B cell (primary cell): ENCODE data around the gene OR10C1. TPM values are rescaled to one million over a fixed set of nuclear protein-coding genes. Genes with fewer than 3 reads are reported as not detected.

Source experiments
- ATAC-seq: fragments of 200-7000 bp; cut with Tn5 transposase; one replicate; pipeline ENCODE4 v1.10.0; 2021; ENCODE audit warnings: low read depth, mild to moderate bottlenecking, moderate number of reproducible peaks, moderate library complexity
- CTCF ChIA-PET: fragments of 350-600 bp; sonication (Branson Sonifier 250); formaldehyde crosslinking; loops from one replicate; lab custom pipeline; 2021; ENCODE audit warnings: antibody characterized with exemption, inconsistent platforms; lab: Charles Lee
- POLR2A ChIA-PET: fragments of 350-600 bp; sonication (Branson Sonifier 250); formaldehyde crosslinking; loops from one replicate; lab custom pipeline; 2021; ENCODE audit warnings: antibody characterized with exemption; lab: Charles Lee
- DNase-seq: peaks from one replicate; pipeline ENCODE4 v3.0.0; 2013
- H2AFZ ChIP-seq: 2 replicates; pipeline ENCODE4 v1.6.1; 2012; ENCODE audit warnings: mild to moderate bottlenecking, low read depth, low read length; ENCODE audit not compliant: insufficient read depth, poor library complexity, severe bottlenecking
- H3K27ac ChIP-seq, 2 donors: 1 replicate in 1 of 2; 2 replicates in 1 of 2; pipeline ENCODE4 v1.5.1; 2012 to 2013; ENCODE audit warnings: low read length in 2 of 2, mild to moderate bottlenecking in 2 of 2, moderate library complexity in 1 of 2
- H3K27me3 ChIP-seq, 4 experiments: fragments of 200-600 bp in 1 of 4; sonication (generic) in 1 of 4; replicated peaks in 1 of 4; 1 replicate in 2 of 4; 2 replicates in 2 of 4; pipeline versions ENCODE4 v1.6.1 to v1.7.0; 2013 to 2016; ENCODE audit warnings: low read length in 3 of 4, mild to moderate bottlenecking in 2 of 4, mixed read lengths in 1 of 4, moderate library complexity in 1 of 4; ENCODE audit not compliant: insufficient read depth in 4 of 4, control insufficient read depth in 3 of 4; ENCODE audit errors: control extremely low read depth in 1 of 4
- H3K36me3 ChIP-seq, 2 experiments: replicated peaks in 1 of 2; 1 replicate in 1 of 2; 2 replicates in 1 of 2; pipeline versions ENCODE4 v1.6.1 to v1.7.1; 2013; ENCODE audit warnings: low read length in 1 of 2; ENCODE audit not compliant: insufficient read depth in 2 of 2, control insufficient read depth in 1 of 2; ENCODE audit errors: control extremely low read depth in 1 of 2, extremely low read depth in 1 of 2
- H3K4me1 ChIP-seq, 2 donors: fragments of 200-600 bp in 1 of 2; sonication (generic) in 1 of 2; 1 replicate in 1 of 2; 2 replicates in 1 of 2; pipeline versions ENCODE4 v1.5.1 to v1.6.1; 2013 to 2017; ENCODE audit warnings: low read length in 2 of 2; ENCODE audit not compliant: control insufficient read depth in 2 of 2, insufficient read depth in 2 of 2
- H3K4me2 ChIP-seq: replicated peaks from 2 replicates; pipeline ENCODE3; 2012; ENCODE audit warnings: mild to moderate bottlenecking, low read depth, low read length; ENCODE audit not compliant: poor library complexity, severe bottlenecking
- H3K4me3 ChIP-seq, 5 experiments: fragments of 200-600 bp in 1 of 5; sonication (generic) in 1 of 5; 1 replicate in 3 of 5; 2 replicates in 2 of 5; pipeline versions ENCODE4 v1.5.1 to v1.7.0; 2011 to 2016; ENCODE audit warnings: low read length in 4 of 5, mild to moderate bottlenecking in 4 of 5, low read depth in 2 of 5, control low read depth in 1 of 5, moderate library complexity in 1 of 5; ENCODE audit not compliant: insufficient read depth in 1 of 5; ENCODE audit errors: control extremely low read depth in 1 of 5, extremely low read depth in 1 of 5
- H3K79me2 ChIP-seq: fragments of 200-600 bp; sonication (generic); one replicate; pipeline ENCODE4 v1.6.0; 2016; ENCODE audit warnings: low read length; ENCODE audit not compliant: control insufficient read depth, insufficient read depth
- H3K9ac ChIP-seq: fragments of 200-600 bp; sonication (generic); 2 replicates; pipeline ENCODE4 v1.6.1; 2017; ENCODE audit warnings: mild to moderate bottlenecking, low read length, moderate library complexity
- H3K9me3 ChIP-seq, 3 donors: one replicate each; pipeline versions ENCODE4 v1.6.1 to v1.7.1; 2013; ENCODE audit warnings: low read length in 2 of 3; ENCODE audit not compliant: control insufficient read depth in 2 of 3, insufficient read depth in 1 of 3; ENCODE audit errors: control extremely low read depth in 1 of 3
- H4K20me1 ChIP-seq: 2 replicates; pipeline ENCODE4 v1.6.0; 2012; ENCODE audit warnings: mild to moderate bottlenecking, low read length; ENCODE audit not compliant: insufficient read depth, control insufficient read depth, poor library complexity, severe bottlenecking
- H3K27ac Mint-ChIP-seq: one replicate; pipeline ENCODE4 v1.8.0; 2021; ENCODE audit warnings: mixed read lengths
- H3K27me3 Mint-ChIP-seq: one replicate; pipeline ENCODE4 v1.8.0; 2021; ENCODE audit warnings: mixed read lengths
- H3K4me1 Mint-ChIP-seq: one replicate; pipeline ENCODE4 v1.8.0; 2021; ENCODE audit warnings: mixed read lengths
- H3K4me3 Mint-ChIP-seq: one replicate; pipeline ENCODE4 v1.8.0; 2021; ENCODE audit warnings: mixed read lengths
- H3K9me3 Mint-ChIP-seq: one replicate; pipeline ENCODE4 v1.8.0; 2022; ENCODE audit warnings: mixed read lengths; ENCODE audit not compliant: insufficient read depth
- EZH2 ChIP-seq: IDR thresholded peaks from 2 replicates; pipeline ENCODE4 v1.6.1; 2012; ENCODE audit warnings: borderline replicate concordance, low read depth, mild to moderate bottlenecking, moderate library complexity, low read length; ENCODE audit not compliant: insufficient read depth, poor library complexity, severe bottlenecking
- WGBS: methylation state at CpG from one replicate; pipeline ENCODE4 v1.1.5; 2013; ENCODE audit warnings: missing lambda C conversion rate; ENCODE audit not compliant: insufficient coverage; 5-methylcytosine and 5-hydroxymethylcytosine counted together
- intact Hi-C: fragments of 100-400 bp; cut with micrococcal nuclease; formaldehyde crosslinking; loops from one replicate; pipeline ENCODE4 v1.10.0; 2022
- polyA plus RNA-seq: library from polyadenylated mRNA; depleted of rRNA; stranded (reverse); fragments of >200 nt; gene quantifications from 2 replicates; pipeline ENCODE4 v1.2.3, GENCODE V29; 2012
- total RNA-seq, 2 donors: library from RNA; stranded (reverse); fragments of 120-200 nt in 1 of 2; gene quantifications; 1 replicate in 1 of 2; 2 replicates in 1 of 2; pipeline versions ENCODE4 v1.2.3 to v1.2.4, GENCODE V29; 2013 to 2022
- TF ChIP-seq, protein P1 (sequence below): fragments of 200-600 bp; IDR thresholded peaks from one replicate; pipeline ENCODE4 v1.8.0; 2022; ENCODE audit warnings: antibody characterized with exemption, mild to moderate bottlenecking

The OR10C1 gene
- total and polyA plus RNA-seq, 2 donors (not counting 1 experiment from before 2014, with no cell fraction given) = not detected

DNA sequence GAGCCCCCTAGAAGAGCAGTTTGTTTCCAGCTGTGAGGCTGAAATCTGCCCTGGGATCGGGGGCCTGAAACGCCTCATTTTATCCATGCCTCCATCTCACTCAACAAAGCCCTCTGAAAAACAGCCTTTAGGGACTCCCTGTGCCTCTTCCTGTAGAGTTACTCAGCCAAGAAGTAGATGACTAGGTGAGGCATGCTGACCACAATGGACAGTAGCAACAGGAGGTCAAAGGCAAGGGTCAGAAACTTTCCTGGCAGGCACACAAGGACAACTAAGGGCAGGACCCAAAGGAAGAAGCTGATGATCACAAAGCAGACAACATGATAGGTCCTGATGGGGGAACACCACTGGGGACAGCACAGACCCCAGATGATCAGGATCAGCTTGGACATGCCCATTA is 35.9 kb downstream of the OR10C1 start:
- intact Hi-C loops = no loop called here
- Mint-ChIP-seq H3K27me3 (peaks cover 15% of the 10 kb centered on the region), H3K4me3 (no peak overlapping the region), H3K9me3 (no peaks in the 10 kb centered on the region), H3K27ac (no peak overlapping the region), H3K4me1 (no peaks in the 10 kb centered on the region)
- Histone ChIP-seq H3K4me2 (no peak overlapping the region), H4K20me1 (no peaks in the 10 kb centered on the region), H2AFZ (no peak overlapping the region), H3K79me2 (no peaks in the 10 kb centered on the region), H3K36me3 (no peaks in the 10 kb centered on the region), H3K27me3 (no peaks in the 10 kb centered on the region), H3K9ac (no peak overlapping the region), H3K4me1 (no peaks in the 10 kb centered on the region), H3K9me3 (no peaks in the 10 kb centered on the region), H3K27ac (no peak overlapping the region), H3K4me3 (no peak overlapping the region)
- POLR2A ChIA-PET = no interaction called here
- DNase-seq (no peak), ATAC-seq (no peak)
- CTCF ChIA-PET = no interaction called here
- WGBS = 100% methylated on average over 1 of the region's 2 CpGs
- TF ChIP-seq, protein P1, sequence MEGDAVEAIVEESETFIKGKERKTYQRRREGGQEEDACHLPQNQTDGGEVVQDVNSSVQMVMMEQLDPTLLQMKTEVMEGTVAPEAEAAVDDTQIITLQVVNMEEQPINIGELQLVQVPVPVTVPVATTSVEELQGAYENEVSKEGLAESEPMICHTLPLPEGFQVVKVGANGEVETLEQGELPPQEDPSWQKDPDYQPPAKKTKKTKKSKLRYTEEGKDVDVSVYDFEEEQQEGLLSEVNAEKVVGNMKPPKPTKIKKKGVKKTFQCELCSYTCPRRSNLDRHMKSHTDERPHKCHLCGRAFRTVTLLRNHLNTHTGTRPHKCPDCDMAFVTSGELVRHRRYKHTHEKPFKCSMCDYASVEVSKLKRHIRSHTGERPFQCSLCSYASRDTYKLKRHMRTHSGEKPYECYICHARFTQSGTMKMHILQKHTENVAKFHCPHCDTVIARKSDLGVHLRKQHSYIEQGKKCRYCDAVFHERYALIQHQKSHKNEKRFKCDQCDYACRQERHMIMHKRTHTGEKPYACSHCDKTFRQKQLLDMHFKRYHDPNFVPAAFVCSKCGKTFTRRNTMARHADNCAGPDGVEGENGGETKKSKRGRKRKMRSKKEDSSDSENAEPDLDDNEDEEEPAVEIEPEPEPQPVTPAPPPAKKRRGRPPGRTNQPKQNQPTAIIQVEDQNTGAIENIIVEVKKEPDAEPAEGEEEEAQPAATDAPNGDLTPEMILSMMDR = no peak
- no peak for TF ChIP-seq EZH2

DNA sequence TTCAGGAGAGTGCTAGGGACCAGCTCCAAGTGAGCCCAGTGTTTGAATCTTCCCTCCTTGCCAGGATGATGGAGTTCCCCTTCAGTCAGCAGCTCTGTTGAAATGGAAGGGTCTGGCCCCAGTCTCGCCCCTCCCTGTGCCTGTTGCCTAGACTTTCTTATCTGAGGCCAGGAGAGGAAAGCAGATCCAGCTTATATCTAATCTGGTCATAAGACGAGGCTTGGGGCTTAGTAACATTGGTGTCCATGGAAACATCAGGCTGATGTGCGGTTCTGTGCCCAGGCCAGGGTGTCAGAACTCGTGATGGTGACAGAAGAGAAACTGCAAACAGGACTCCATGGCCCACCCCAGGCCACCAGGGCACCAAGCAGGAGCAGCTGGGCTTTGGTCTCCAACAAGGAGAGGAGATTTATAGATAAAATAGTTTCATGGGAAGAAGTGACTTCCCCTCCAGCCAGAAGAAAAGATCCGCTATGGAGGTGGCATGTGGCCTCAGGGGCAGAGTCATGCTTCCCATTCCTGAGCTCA is 38.9 kb downstream of the OR10C1 start:
- H3K27me3 ChIP-seq = no peaks in the 10 kb centered on the region
- ATAC-seq (no peak), DNase-seq (no peak)
- WGBS = 85% methylated on average over 5 of the region's 5 CpGs
- CTCF ChIA-PET = no interaction called here
- Mint-ChIP-seq H3K4me3 (no peak overlapping the region), H3K9me3 (peaks cover 4% of the 10 kb centered on the region), H3K27ac (no peak overlapping the region), H3K4me1 (no peaks in the 10 kb centered on the region), H3K27me3 (peaks cover 8% of the 10 kb centered on the region)
- H3K4me1 ChIP-seq = no peaks in the 10 kb centered on the region
- no peaks in the 10 kb centered on the region for H3K9me3 ChIP-seq
- POLR2A ChIA-PET = no interaction called here
- intact Hi-C loops = no loop called here
- no peaks in the 10 kb centered on the region for H3K79me2 ChIP-seq
- no peaks in the 10 kb centered on the region for H3K36me3 ChIP-seq
- H3K4me2 ChIP-seq = no peak overlapping the region
- H3K9ac ChIP-seq = no peak overlapping the region
- no peak overlapping the region for H3K4me3 ChIP-seq
- TF ChIP-seq EZH2 = no peak
- TF ChIP-seq, protein P1 = no peak
- no peak overlapping the region for H2AFZ ChIP-seq
- no peak overlapping the region for H3K27ac ChIP-seq
- no peaks in the 10 kb centered on the region for H4K20me1 ChIP-seq
